Measurements from ENCODE around the gene BTF3.
"Not testable (repeated sequence)": the region's sequence is repeated elsewhere in the genome, so short reads cannot be mapped to it uniquely, and the experiment has no call there.

The BTF3 gene

GRCh38 chr5:73486119-73486899 is 11.9 kb upstream of the BTF3 start:
- DNase-seq (ENCODE audit: low spot score), result no peak

DNA sequence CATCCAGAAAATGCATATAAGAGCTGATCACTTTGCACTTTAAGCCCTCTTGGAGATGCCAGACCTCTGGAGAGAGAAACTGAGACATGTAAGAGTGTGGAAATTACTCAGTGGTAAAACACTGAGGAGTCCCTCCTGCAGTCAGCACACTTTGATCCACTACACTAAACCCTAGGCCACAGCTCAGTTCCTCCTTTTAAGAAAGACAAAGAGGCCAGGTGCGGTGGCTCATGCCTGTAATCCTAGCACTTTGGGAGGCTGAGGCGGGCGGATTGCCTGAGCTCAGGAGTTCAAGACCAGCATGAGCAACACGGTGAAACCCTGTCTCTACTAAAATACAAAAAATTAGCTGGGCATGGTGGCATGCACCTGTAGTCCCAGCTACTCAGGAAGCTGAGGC is 11.0 kb upstream of the BTF3 start:
- not testable (repeated sequence) for DNase-seq (ENCODE audit: low spot score)

- no peak for DNase-seq (ENCODE audit: low spot score)
Observed at GRCh38 chr5:73487815-73488214, 10.4 kb upstream of the BTF3 start.

DNA sequence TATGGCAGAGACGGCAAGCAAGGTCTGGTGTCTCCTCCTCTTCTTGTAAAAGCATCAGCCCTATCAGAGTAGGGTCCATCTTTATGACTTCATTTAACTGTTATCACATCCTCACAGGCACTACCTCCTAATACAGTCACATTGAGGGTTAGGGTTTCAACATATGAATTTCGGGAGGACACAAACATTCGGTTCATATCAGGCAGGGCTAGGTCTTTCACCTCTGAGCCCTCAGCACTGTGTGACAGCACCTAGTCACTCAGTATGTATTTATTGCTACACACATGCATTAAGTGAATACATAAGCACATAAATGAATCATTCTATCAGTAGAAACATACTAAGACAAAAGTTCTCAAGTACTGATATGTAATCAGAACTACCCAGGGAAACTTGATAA is 9.4 kb upstream of the BTF3 start:
- no peak for DNase-seq (ENCODE audit: low spot score)

DNA sequence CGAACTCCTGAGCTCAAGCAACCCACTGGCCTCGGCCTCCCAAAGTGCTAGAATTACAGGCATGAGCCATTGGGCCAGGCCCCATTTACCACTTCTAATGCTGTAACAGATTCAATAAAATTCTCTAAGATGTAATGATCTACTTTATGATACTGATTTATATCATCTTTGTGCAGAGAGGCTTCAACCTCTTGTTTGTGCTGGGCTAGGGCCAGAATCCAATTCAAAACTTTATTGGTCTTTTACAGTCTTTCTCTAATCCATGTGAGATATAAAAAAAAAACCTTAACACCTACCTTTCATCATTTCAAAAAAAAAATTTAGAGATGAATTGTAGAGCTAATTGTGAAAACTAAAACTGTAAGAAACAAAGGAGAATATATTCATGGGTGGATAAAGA is 8.2 kb upstream of the BTF3 start:
- DNase-seq (ENCODE audit: low spot score), result no peak

DNA sequence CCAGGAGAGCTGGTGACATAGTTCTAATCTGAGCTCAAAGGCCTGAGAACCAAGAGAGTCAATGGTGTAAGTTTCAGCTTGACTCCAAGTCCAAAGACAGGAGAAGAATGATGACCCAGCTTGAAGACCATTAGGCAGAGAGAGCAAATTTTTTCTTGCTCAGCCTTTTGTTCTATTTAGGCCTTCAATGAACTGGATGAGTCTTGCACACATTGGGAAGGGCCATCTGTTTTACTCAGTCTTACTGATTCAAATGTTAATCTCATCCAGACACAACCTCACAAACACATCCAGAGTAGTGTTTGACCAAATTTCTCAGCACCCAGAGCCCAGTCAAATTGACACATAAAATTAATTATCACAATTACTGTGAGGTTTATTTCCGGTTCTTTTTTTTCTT is 7.1 kb upstream of the BTF3 start:
- DNase-seq (ENCODE audit: low spot score), result no peak

- no peak for DNase-seq (ENCODE audit: low spot score)
Observed at GRCh38 chr5:73493421-73493820, 4.8 kb upstream of the BTF3 start.

DNA sequence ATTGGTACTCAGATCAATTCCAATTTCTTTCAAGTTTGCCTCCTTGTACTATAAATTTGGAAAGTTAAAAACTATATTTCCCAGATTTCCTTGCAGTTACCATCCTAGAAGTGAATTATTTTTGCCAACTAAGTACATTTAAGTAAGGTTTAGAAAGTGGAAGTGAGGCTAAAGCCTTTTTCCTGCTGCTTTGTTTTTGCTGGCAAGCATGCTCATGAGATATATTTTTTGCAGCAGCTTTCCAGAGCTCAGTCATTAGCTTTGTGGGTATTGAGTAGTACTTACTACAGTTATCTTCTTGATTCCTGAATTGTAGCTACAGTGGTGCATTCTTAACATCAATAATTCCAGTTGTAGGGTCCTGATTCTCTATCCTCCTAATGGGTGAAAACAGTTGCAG is 3.5 kb upstream of the BTF3 start:
- no peak for DNase-seq (ENCODE audit: low spot score)

DNA sequence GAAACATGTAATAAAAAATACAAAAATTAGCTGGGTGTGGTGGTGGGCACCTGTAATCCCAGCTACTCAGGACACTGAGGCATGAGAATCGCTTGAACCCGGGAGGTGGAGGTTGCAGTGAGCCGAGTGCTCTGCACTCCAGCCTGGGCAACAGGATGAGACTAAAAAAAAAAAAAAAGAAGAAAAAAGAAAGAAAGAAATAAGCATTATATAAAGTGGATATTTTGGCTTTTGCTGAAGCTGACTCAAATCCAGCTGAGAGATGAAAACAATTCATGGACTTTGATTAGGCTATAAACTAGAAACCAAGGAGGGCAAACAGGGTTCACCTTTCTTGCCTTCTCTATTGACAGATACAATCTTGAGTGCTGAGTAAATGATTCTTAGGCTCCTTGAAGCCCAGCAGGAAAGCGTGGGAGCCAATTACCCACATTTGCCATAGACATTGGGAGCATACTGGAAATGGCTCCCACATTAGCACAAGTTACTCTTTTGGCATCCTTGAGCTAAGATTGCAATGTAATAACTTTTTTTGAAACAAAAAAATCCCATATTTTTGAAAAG is 2.4 kb upstream of the BTF3 start:
- no peak for DNase-seq (ENCODE audit: low spot score)

DNA sequence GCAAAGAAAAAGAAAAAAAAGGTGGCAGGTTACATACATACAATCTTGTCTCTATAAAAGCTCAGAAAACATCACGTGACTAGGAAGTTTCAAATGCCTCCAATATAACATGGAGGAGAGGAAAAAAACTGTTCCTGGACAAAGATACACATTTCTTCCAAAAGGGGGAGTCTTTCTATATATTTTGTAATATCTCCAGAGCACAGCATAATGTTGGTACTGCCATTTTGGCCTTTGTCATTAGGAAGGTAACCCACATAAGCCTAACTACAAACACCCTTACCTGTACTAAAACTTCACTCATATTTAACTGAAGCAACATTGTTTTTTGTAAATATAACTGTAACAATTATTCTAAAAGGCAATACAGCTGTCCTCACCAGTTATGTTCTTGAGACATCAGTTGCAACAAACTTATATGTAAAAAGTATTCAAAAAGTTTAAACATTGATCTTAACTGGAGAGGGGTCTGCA is 1.2 kb upstream of the BTF3 start:
- DNase-seq (ENCODE audit: low spot score), result peak; percentile 30

GRCh38 chr5:73497497-73498056 is 665 bp upstream of the BTF3 start:
- DNase-seq (ENCODE audit: low spot score), result no peak

DNA sequence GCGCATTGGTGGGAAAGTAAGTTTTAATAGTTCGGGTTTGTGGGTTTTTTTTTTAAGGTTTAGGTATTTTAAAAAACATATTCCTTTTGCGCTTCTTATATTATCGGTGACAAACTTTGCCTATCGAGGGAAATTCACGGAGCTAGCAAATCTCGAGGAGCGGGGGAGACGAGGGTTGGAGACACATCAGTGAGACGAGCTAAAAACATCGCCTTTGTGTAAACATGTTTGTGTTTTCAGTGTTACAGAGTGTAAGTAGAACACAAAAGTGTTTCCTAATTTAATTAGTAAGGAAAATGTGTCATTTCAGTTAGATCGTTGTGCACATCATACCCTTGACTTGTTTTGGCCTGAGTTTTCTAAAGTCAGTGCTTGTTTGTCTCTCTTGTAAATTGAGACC is 945 bp downstream of the BTF3 start:
- DNase-seq (ENCODE audit: low spot score), result no peak

DNA sequence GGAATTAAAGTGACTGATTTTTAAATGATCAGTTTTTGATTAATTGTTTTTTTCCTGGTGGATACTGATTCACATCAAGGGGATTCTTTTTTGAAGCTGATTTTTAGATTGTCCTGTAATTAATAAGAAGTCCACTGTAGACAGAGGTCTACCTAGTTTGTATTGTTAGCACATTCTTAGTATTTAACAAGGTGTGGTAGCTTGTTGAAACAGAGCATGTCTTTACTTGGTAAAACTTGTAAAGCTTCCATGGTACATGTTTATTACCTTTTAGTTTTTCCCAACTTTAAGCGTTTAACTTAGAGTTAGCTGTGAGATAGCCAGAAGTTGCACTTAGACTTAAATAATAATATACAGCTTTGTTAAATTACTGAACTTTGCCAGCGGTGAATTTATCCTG is 1.5 kb downstream of the BTF3 start:
- no peak for DNase-seq (ENCODE audit: low spot score)

DNA sequence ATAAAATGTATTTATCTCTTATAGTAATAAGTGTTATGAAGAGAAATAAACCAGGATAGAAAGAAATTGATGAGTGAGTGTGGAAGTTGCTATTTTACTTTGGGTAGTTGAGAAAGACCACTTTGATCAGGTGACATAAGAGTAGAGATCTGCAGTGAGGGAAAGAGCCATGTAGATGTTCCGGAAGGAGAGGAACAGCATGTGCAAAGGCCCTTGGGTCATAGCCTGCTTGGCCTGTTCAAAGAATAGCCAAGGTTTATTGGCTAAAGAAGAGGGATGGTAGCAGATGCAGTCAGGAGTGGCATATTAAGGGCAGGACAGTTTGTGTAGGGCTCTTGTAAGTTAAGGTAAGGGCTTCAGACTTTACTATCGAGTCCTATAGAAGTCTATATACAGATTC is 3.2 kb downstream of the BTF3 start:
- no peak for DNase-seq (ENCODE audit: low spot score)

DNA sequence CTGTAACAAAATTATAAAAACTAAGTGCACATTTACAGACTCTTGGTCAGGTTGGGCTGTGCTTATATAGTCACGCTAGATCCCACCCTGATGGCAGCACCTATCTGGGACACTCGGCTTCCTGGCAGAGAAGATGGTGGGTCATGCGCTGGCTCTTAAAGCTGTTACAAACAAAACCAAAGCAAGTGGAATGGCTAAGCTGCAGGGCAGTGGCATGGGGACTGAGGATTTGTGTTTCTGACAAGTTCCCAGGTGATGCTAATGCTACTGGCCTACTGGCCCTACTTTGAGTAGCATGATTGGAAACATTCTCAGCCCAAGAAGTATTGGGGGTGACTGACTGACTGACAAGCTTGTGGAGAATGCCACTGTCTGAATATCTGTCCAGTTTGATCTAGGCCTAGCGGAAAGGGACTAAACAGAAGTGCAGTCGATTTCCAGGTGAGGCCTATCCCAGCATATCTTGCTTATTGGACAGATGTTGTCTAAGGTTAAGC is 8.3 kb downstream of the BTF3 start:
- no peak for DNase-seq (ENCODE audit: low spot score)

GRCh38 chr5:73507062-73507461 is 8.8 kb downstream of the BTF3 start:
- no peak for DNase-seq (ENCODE audit: low spot score)

DNA sequence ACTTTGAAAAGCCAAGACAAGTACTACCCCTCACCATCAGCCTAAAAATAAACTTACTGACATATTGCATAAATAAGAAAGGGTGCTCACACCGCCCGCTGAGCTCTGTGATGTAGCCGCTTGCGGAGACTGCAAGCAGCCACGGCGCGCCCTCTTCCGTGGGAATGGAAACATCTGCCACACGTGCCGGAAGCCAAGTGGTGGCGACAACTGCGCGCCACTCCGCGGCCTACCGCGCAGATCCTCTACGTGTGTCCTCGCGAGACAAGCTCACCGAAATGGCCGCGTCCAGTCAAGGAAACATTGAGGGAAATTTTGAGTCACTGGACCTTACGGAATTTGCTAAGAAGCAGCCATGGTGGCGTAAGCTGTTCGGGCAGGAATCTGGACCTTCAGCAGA is 10.3 kb downstream of the BTF3 start:
- DNase-seq (ENCODE audit: low spot score), result not testable (repeated sequence)

DNA sequence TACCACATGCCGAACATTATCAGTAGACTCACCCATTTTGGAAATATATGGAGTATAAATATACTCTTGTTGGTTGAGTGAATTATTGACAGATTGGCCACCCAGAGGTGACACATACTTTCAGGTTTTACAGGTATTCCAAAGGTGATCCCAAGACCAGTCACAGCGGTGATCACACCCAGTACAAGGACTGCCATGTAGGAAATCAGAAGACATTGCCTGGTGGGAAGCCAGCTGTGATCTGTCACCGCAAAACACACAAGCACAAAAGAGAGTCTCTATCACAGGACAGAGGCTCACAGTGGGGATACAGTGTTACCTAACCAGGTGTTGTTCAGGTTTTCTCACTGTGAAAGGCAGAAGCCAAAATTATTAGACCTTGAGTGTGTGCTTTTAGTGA is 15.8 kb downstream of the BTF3 start:
- DNase-seq (ENCODE audit: low spot score), result no peak

DNA sequence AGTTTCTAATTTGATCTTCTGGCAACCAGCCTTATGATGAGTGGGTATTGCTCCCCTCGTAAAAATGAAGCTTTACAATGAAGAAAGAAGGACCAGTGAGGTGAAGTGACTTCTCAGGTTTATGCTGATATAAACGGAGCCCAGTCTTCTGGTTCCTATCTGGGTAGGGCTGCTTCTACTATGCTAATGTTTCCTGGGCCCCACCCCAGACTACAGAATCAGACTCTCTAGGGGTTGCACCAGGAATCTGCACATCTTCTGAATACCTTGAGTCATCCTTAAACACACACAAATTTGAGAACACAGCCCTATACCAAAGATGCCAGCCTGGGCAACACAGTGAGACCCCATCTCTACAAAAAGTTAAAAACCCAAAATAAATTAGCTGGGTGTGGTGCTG is 16.2 kb downstream of the BTF3 start:
- no peak for DNase-seq (ENCODE audit: low spot score)

DNA sequence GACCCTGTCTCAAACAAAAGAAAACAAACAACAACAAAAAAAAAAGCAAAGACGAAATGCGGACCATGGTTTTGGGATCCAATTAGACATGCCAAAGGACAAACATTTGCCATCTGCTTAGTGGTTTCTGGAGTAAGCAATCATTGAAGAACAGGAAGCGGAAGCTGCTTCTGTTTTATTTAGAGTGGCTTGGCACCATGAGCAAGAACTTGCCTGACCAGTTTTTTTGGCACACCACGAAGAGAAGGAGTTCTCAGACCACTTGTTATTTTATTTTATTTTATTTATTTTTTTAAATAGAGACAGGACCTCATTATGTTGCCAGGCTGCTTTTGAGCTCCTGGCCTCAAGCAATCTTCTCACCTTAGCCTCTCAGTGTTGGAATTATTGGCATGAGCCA is 17.0 kb downstream of the BTF3 start:
- no peak for DNase-seq (ENCODE audit: low spot score)

- peak; percentile 93 for DNase-seq (ENCODE audit: low spot score)
Observed at GRCh38 chr5:73519531-73520283, 21.5 kb downstream of the BTF3 start.

DNA sequence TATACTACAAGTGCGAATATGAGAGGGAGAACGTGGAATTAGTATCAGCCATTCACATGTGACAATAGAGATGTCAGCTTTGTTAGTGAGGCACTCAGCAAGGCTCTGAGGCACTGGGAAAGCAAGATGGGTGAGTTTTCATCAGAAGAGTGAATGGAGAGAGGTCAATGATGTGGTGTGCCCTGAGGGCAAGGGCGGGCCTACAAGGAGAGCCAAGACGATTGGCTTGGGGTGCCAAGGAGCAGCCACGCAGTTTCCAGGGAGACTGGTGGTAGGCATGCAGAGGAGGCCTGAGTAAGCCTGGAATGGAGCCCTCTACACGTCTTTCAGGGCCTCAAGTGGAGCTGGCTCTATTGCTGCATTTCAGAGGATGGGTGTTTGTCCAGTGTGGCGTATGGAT is 24.7 kb downstream of the BTF3 start:
- no peak for DNase-seq (ENCODE audit: low spot score)

- DNase-seq (ENCODE audit: low spot score), result no peak
Observed at GRCh38 chr5:73523861-73524260, 25.6 kb downstream of the BTF3 start.
